Measurements from ENCODE around the gene ZNF653.
"Not testable (repeated sequence)": the region's sequence is repeated elsewhere in the genome, so short reads cannot be mapped to it uniquely, and the experiment has no call there.

- TF ChIP-seq, protein P1, sequence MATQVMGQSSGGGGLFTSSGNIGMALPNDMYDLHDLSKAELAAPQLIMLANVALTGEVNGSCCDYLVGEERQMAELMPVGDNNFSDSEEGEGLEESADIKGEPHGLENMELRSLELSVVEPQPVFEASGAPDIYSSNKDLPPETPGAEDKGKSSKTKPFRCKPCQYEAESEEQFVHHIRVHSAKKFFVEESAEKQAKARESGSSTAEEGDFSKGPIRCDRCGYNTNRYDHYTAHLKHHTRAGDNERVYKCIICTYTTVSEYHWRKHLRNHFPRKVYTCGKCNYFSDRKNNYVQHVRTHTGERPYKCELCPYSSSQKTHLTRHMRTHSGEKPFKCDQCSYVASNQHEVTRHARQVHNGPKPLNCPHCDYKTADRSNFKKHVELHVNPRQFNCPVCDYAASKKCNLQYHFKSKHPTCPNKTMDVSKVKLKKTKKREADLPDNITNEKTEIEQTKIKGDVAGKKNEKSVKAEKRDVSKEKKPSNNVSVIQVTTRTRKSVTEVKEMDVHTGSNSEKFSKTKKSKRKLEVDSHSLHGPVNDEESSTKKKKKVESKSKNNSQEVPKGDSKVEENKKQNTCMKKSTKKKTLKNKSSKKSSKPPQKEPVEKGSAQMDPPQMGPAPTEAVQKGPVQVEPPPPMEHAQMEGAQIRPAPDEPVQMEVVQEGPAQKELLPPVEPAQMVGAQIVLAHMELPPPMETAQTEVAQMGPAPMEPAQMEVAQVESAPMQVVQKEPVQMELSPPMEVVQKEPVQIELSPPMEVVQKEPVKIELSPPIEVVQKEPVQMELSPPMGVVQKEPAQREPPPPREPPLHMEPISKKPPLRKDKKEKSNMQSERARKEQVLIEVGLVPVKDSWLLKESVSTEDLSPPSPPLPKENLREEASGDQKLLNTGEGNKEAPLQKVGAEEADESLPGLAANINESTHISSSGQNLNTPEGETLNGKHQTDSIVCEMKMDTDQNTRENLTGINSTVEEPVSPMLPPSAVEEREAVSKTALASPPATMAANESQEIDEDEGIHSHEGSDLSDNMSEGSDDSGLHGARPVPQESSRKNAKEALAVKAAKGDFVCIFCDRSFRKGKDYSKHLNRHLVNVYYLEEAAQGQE (IDR thresholded peaks at IDR 0.05; ENCODE audit: insufficient replicate concordance, low read depth), result not testable (repeated sequence)
- TF ChIP-seq SPI1 (IDR thresholded peaks at IDR 0.05; ENCODE audit: borderline replicate concordance, low read depth), result not testable (repeated sequence)
Observed at GRCh38 chr19:11433526-11433925, 72.1 kb downstream of the ZNF653 start.
